SK-N-MC (cell line): ENCODE data around the gene DNMBP.
"Not testable (repeated sequence)": the region's sequence is repeated elsewhere in the genome, so short reads cannot be mapped to it uniquely, and the experiment has no call there.

Experiments
- DNase-seq: peaks from one replicate; pipeline ENCODE4 v3.0.0-alpha.2; 2011; ENCODE audit warnings: low read depth, low spot score
- H3K27ac ChIP-seq: fragments of 200-600 bp; sonication (generic); 2 replicates; pipeline ENCODE4 v1.5.1; 2016; ENCODE audit warnings: mixed run types
- H3K36me3 ChIP-seq: fragments of 200-600 bp; sonication (generic); 2 replicates; pipeline ENCODE4 v1.6.1; 2017; ENCODE audit warnings: antibody characterized with exemption, low read length, mixed read lengths; ENCODE audit not compliant: insufficient read depth
- H3K4me3 ChIP-seq: fragments of 200-600 bp; sonication (generic); 2 replicates; pipeline ENCODE4 v1.5.1; 2016
- H3K9ac ChIP-seq: fragments of 200-600 bp; sonication (generic); 2 replicates; pipeline ENCODE4 v1.8.0; 2017; ENCODE audit warnings: mixed run types, mixed read lengths; ENCODE audit not compliant: insufficient read length
- H3K9me3 ChIP-seq: fragments of 200-600 bp; sonication (generic); 2 replicates; pipeline ENCODE4 v1.6.1; 2017; ENCODE audit warnings: low read depth, mild to moderate bottlenecking, antibody characterized with exemption, low read length, moderate library complexity, mixed read lengths
- EZH2 ChIP-seq: fragments of 200-600 bp; sonication (generic); IDR thresholded peaks from one replicate; pipeline ENCODE4 v1.6.1; 2017; ENCODE audit warnings: antibody characterized with exemption
- FOXP2 ChIP-seq: optimal IDR thresholded peaks from 2 replicates; pipeline ENCODE3; 2011; ENCODE audit warnings: mild to moderate bottlenecking, moderate library complexity; ENCODE audit not compliant: insufficient read depth; ENCODE audit errors: extremely low read length, control extremely low read depth
- POLR2AphosphoS5 ChIP-seq: IDR thresholded peaks from 2 replicates; pipeline ENCODE4 v1.6.1; 2012; ENCODE audit warnings: mild to moderate bottlenecking, low read depth, low read length, borderline replicate concordance

Gene DNMBP

GRCh38 chr10:99850767-99851340 is 158.9 kb downstream of the DNMBP start:
- Histone ChIP-seq H3K36me3 (no peaks in the 10 kb centered on the region), H3K9ac (no peak overlapping the region), H3K27ac (no peak overlapping the region), H3K4me3 (no peak overlapping the region), H3K9me3 (no peaks in the 10 kb centered on the region)
- DNase-seq, result no peak
- TF ChIP-seq EZH2 (no peak), POLR2AphosphoS5 (no peak), FOXP2 (no peak)

- H3K4me3 ChIP-seq, result no peak overlapping the region
- H3K9ac ChIP-seq, result no peak overlapping the region
- no peak overlapping the region for H3K27ac ChIP-seq
- TF ChIP-seq EZH2 (no peak), FOXP2 (no peak), POLR2AphosphoS5 (no peak)
- no peaks in the 10 kb centered on the region for H3K36me3 ChIP-seq
- H3K9me3 ChIP-seq, result no peaks in the 10 kb centered on the region
- DNase-seq, result no peak
These were observed 159.6 kb downstream of the DNMBP start for GRCh38 chr10:99850021-99850766.

GRCh38 chr10:99849536-99849935 is 160.2 kb downstream of the DNMBP start:
- no peaks in the 10 kb centered on the region for H3K36me3 ChIP-seq
- no peak overlapping the region for H3K4me3 ChIP-seq
- no peak overlapping the region for H3K9ac ChIP-seq
- TF ChIP-seq EZH2 (no peak), POLR2AphosphoS5 (no peak), FOXP2 (no peak)
- no peaks in the 10 kb centered on the region for H3K9me3 ChIP-seq
- peak overlapping the region; percentile 42; the same call in 1 of the 2 replicates for H3K27ac ChIP-seq
- DNase-seq, result no peak

GRCh38 chr10:99849057-99849456 is 160.7 kb downstream of the DNMBP start:
- no peaks in the 10 kb centered on the region for H3K9me3 ChIP-seq
- no peak overlapping the region for H3K9ac ChIP-seq
- no peak overlapping the region for H3K27ac ChIP-seq
- no peak for DNase-seq
- no peaks in the 10 kb centered on the region for H3K36me3 ChIP-seq
- H3K4me3 ChIP-seq, result no peak overlapping the region
- no peak for TF ChIP-seq EZH2
- TF ChIP-seq FOXP2, result no peak
- TF ChIP-seq POLR2AphosphoS5, result no peak

- no peaks in the 10 kb centered on the region for H3K36me3 ChIP-seq
- H3K4me3 ChIP-seq, result 0 out of 2 replicates have a peak overlapping the region, but pooled peaks have one; percentile 22
- H3K9me3 ChIP-seq, result no peaks in the 10 kb centered on the region
- H3K27ac ChIP-seq, result no peak overlapping the region
- peak; percentile 65 for DNase-seq
- no peak overlapping the region for H3K9ac ChIP-seq
- no peak for TF ChIP-seq EZH2
- no peak for TF ChIP-seq POLR2AphosphoS5
- TF ChIP-seq FOXP2, result no peak
These were observed 163.8 kb downstream of the DNMBP start for GRCh38 chr10:99845837-99846382.

GRCh38 chr10:99844433-99844955 is 165.3 kb downstream of the DNMBP start:
- Histone ChIP-seq H3K4me3 (no peak overlapping the region), H3K27ac (no peak overlapping the region), H3K9ac (no peak overlapping the region), H3K9me3 (no peaks in the 10 kb centered on the region), H3K36me3 (no peaks in the 10 kb centered on the region)
- TF ChIP-seq EZH2, result no peak
- no peak for TF ChIP-seq FOXP2
- no peak for TF ChIP-seq POLR2AphosphoS5
- DNase-seq, result no peak

GRCh38 chr10:99843310-99843709 is 166.4 kb downstream of the DNMBP start:
- H3K9me3 ChIP-seq, result no peaks in the 10 kb centered on the region
- no peak overlapping the region for H3K4me3 ChIP-seq
- no peak for DNase-seq
- no peaks in the 10 kb centered on the region for H3K36me3 ChIP-seq
- no peak overlapping the region for H3K9ac ChIP-seq
- H3K27ac ChIP-seq, result no peak overlapping the region
- TF ChIP-seq EZH2 (no peak), FOXP2 (no peak), POLR2AphosphoS5 (no peak)

- no peaks in the 10 kb centered on the region for H3K36me3 ChIP-seq
- DNase-seq, result no peak
- no peak for TF ChIP-seq EZH2
- TF ChIP-seq POLR2AphosphoS5, result no peak
- TF ChIP-seq FOXP2, result no peak
These were observed 168.0 kb downstream of the DNMBP start for GRCh38 chr10:99841746-99842145.

GRCh38 chr10:99840859-99841258 is 168.9 kb downstream of the DNMBP start:
- not testable (repeated sequence) for H3K27ac ChIP-seq, DNase-seq, H3K4me3 ChIP-seq, H3K9me3 ChIP-seq, H3K36me3 ChIP-seq, H3K9ac ChIP-seq

More at GRCh38 chr10:99841746-99842145, 168.0 kb downstream of the DNMBP start:
- Histone ChIP-seq H3K9me3 (no peaks in the 10 kb centered on the region), H3K4me3 (no peak overlapping the region), H3K9ac (no peak overlapping the region), H3K27ac (no peak overlapping the region)
